ENCODE data around the gene RBM11. TPM values are rescaled to one million over a fixed set of nuclear protein-coding genes. Genes with fewer than 3 reads are reported as not detected.

Gene RBM11
- polyA plus RNA-seq, 1 of the 3 experiments (the other 2 are of a cell fraction), result not detected

GRCh38 chr21:14245711-14246110 lies 29.8 kb downstream of the RBM11 start:
- ChIA-PET POLR2A (no interaction called here), CTCF (interaction anchor here (0.7 to 3.9 kb wide), 2 partner anchors 8 to 13 kb away, joined by 3 to 25 read pairs; no protein-coding TSS in a partner anchor)
- H3K27me3 ChIP-seq (ENCODE audit: insufficient read depth), result no peaks in the 10 kb centered on the region
- no peak overlapping the region for H3K4me2 ChIP-seq
- no peak for DNase-seq
- H3K9ac ChIP-seq, result no peak overlapping the region
- no peaks in the 10 kb centered on the region for H3K36me3 ChIP-seq (replicated peaks in 1 of 2; ENCODE audit: control insufficient read depth in 1 of 2, insufficient read depth in 2 of 2, low read length in 1 of 2)
- no peaks in the 10 kb centered on the region for H3K79me2 ChIP-seq (ENCODE audit: insufficient read depth)
- no peak for TF ChIP-seq MAX (IDR thresholded peaks at IDR 0.05; ENCODE audit: low read depth)
- TF ChIP-seq POLR2AphosphoS5 (IDR thresholded peaks at IDR 0.05; ENCODE audit: low read depth, low read length), result no peak
- TF ChIP-seq TAF1 (IDR thresholded peaks at IDR 0.05; ENCODE audit: borderline replicate concordance, low read depth, low read length), result no peak
- no peak for TF ChIP-seq NFIC (IDR thresholded peaks at IDR 0.05; ENCODE audit: borderline replicate concordance)
- no peak for TF ChIP-seq CHD2 (IDR thresholded peaks at IDR 0.05; ENCODE audit: low read length, partially characterized antibody)
- TF ChIP-seq RCOR1 (IDR thresholded peaks at IDR 0.05; ENCODE audit: low read length), result no peak
- TF ChIP-seq SIN3A (IDR thresholded peaks at IDR 0.05; ENCODE audit: borderline replicate concordance, low read depth, low read length), result no peak
- H3K9me3 ChIP-seq, result no peaks in the 10 kb centered on the region
- H3K4me1 ChIP-seq (ENCODE audit: control insufficient read depth in 1 of 2, insufficient read depth in 2 of 2, low read depth in 1 of 2, low read length in 1 of 2), result no peaks in the 10 kb centered on the region; a peak in 1 of 4 replicates
- no peaks in the 10 kb centered on the region for H3K9me2 ChIP-seq
- no peaks in the 10 kb centered on the region for H4K20me1 ChIP-seq (ENCODE audit: insufficient read depth)
- no peak overlapping the region for H3K27ac ChIP-seq (ENCODE audit: low read depth in 2 of 2, low read length in 1 of 2)
- H3K4me3 ChIP-seq (ENCODE audit: low read depth in 2 of 2, low read length in 1 of 2), result no peak overlapping the region
- no peaks in the 10 kb centered on the region for H3F3A ChIP-seq (replicated peaks; ENCODE audit: insufficient read depth)
- no peak overlapping the region for H2AFZ ChIP-seq (ENCODE audit: low read depth)

GRCh38 chr21:14251336-14251735 lies 35.4 kb downstream of the RBM11 start:
- Histone ChIP-seq H3K79me2 (ENCODE audit: insufficient read depth) (no peaks in the 10 kb centered on the region), H3K27ac (ENCODE audit: low read depth in 2 of 2, low read length in 1 of 2) (no peak overlapping the region), H3K27me3 (ENCODE audit: insufficient read depth) (no peaks in the 10 kb centered on the region), H2AFZ (ENCODE audit: low read depth) (no peak overlapping the region), H3K4me2 (no peak overlapping the region), H4K20me1 (ENCODE audit: insufficient read depth) (no peaks in the 10 kb centered on the region), H3K36me3 (replicated peaks in 1 of 2; ENCODE audit: control insufficient read depth in 1 of 2, insufficient read depth in 2 of 2, low read length in 1 of 2) (no peaks in the 10 kb centered on the region), H3F3A (replicated peaks; ENCODE audit: insufficient read depth) (no peaks in the 10 kb centered on the region), H3K9me2 (no peaks in the 10 kb centered on the region), H3K9me3 (no peaks in the 10 kb centered on the region), H3K9ac (no peak overlapping the region), H3K4me3 (ENCODE audit: low read depth in 2 of 2, low read length in 1 of 2) (no peak overlapping the region), H3K4me1 (ENCODE audit: control insufficient read depth in 1 of 2, insufficient read depth in 2 of 2, low read depth in 1 of 2, low read length in 1 of 2) (no peaks in the 10 kb centered on the region)
- 0% methylated on average over 1 of the region's 1 CpG for WGBS (ENCODE audit: low lambda C conversion rate)
- DNase-seq, result no peak
- ChIA-PET CTCF (interaction anchor here (1.0 kb wide), 1 partner anchor 10 kb away, joined by 3 read pairs; no protein-coding TSS in a partner anchor), POLR2A (no interaction called here)
- TF ChIP-seq EZH2phosphoT487 (IDR thresholded peaks at IDR 0.05; ENCODE audit: borderline replicate concordance, low read depth), result no peak
- TF ChIP-seq TEAD4 (IDR thresholded peaks at IDR 0.05; ENCODE audit: borderline replicate concordance, insufficient read depth), result no peak
- TF ChIP-seq PBX3 (IDR thresholded peaks at IDR 0.05), result no peak
- no peak for TF ChIP-seq CTCF (IDR thresholded peaks at IDR 0.05)
- no peak for TF ChIP-seq GABPA (IDR thresholded peaks at IDR 0.05; ENCODE audit: low read depth)
- no peak for TF ChIP-seq CHD2 (IDR thresholded peaks at IDR 0.05; ENCODE audit: low read length, partially characterized antibody)
- no peak for TF ChIP-seq REST (IDR thresholded peaks at IDR 0.05; ENCODE audit: low read depth, low read length)
- no peak for TF ChIP-seq SMC3 (IDR thresholded peaks at IDR 0.05; ENCODE audit: low read depth, low read length)
- TF ChIP-seq FOXM1 (IDR thresholded peaks at IDR 0.05; ENCODE audit: low read depth), result no peak
- TF ChIP-seq TCF12 (IDR thresholded peaks at IDR 0.05), result no peak
- no peak for TF ChIP-seq YY1 (IDR thresholded peaks at IDR 0.05; ENCODE audit: low read depth)
- no peak for TF ChIP-seq NRF1 (IDR thresholded peaks at IDR 0.05; ENCODE audit: low read depth, low read length)
- no peak for TF ChIP-seq POLR2AphosphoS5 (IDR thresholded peaks at IDR 0.05; ENCODE audit: low read depth, low read length)
- no peak for TF ChIP-seq JUND (IDR thresholded peaks at IDR 0.05)
- TF ChIP-seq IRF3 (IDR thresholded peaks at IDR 0.05; ENCODE audit: low read depth, low read length), result no peak
- no peak for TF ChIP-seq RCOR1 (IDR thresholded peaks at IDR 0.05; ENCODE audit: low read length)
